T1000 (cell line): Measurements from ENCODE around the gene TNN.
"Not testable (repeated sequence)": the region's sequence is repeated elsewhere in the genome, so short reads cannot be mapped to it uniquely, and the experiment has no call there.

Experiments used
- DNase-seq: peaks from one replicate; lab custom pipeline; 2025; ENCODE audit warnings: mixed read lengths; lab: John Stamatoyannopoulos, UW

The TNN gene, protein sequence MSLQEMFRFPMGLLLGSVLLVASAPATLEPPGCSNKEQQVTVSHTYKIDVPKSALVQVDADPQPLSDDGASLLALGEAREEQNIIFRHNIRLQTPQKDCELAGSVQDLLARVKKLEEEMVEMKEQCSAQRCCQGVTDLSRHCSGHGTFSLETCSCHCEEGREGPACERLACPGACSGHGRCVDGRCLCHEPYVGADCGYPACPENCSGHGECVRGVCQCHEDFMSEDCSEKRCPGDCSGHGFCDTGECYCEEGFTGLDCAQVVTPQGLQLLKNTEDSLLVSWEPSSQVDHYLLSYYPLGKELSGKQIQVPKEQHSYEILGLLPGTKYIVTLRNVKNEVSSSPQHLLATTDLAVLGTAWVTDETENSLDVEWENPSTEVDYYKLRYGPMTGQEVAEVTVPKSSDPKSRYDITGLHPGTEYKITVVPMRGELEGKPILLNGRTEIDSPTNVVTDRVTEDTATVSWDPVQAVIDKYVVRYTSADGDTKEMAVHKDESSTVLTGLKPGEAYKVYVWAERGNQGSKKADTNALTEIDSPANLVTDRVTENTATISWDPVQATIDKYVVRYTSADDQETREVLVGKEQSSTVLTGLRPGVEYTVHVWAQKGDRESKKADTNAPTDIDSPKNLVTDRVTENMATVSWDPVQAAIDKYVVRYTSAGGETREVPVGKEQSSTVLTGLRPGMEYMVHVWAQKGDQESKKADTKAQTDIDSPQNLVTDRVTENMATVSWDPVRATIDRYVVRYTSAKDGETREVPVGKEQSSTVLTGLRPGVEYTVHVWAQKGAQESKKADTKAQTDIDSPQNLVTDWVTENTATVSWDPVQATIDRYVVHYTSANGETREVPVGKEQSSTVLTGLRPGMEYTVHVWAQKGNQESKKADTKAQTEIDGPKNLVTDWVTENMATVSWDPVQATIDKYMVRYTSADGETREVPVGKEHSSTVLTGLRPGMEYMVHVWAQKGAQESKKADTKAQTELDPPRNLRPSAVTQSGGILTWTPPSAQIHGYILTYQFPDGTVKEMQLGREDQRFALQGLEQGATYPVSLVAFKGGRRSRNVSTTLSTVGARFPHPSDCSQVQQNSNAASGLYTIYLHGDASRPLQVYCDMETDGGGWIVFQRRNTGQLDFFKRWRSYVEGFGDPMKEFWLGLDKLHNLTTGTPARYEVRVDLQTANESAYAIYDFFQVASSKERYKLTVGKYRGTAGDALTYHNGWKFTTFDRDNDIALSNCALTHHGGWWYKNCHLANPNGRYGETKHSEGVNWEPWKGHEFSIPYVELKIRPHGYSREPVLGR (N-terminal part only)

DNA sequence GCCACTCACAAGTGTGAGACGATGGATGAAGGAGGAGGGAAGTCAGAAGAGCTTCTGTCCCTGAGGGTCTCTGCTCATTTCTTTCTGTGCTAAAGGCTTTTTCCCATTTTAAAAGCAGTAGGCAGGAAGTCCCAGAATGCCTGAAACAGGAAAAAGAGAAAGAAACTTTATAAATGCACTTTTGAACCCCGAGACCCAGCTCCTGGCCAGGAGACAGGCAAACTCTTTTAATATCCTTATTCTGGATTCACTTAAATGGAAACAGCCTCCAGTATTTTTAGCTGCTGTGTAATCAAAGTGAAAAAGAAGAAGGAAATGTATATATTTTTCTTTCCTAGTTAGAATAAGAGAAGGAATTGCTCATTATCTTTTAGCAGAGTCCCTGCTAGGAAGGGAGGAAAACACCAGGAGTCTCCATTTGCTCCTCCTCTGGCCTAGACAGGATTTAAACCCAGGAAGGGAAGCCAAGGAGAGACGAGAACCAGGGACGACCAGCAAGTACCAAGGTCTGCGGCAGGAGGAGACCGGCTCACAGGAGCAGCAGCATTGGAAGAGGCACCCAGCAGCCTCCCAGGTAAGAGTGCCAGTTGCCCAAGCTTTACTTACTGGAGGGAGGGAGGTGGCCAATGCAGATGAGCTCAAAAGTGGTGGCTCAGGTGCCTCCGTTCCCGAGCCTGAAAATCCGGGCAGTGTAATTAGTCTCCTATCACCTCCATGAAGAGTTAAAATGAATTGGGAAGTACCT, at the start of gene TNN:
Gene TNN, plus strand, starts transcription at position 472 of the 745 bp plus-strand sequence. CDS start 9,586 bp downstream, outside the sequence.
- DNase-seq: no peak

DNA sequence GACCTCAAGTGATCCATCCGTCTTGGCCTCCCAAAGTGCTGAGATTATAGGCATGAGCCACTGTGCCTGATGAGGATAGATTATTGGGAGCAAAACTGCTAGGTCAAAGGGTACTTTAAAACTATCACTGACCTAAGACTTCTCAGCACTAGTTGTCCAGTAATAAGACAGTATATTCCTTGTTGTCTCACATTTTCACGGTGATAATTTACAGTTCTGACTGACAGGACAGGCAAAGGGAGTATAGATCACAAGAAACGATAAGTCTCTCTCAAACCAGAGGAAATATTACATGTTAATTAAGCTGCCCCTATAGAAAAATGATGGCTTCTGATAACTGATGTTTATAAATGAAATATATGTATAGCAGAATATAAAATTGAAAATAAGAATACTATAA, 48.1 kb upstream of the TNN start:
- DNase-seq: no peak

DNA sequence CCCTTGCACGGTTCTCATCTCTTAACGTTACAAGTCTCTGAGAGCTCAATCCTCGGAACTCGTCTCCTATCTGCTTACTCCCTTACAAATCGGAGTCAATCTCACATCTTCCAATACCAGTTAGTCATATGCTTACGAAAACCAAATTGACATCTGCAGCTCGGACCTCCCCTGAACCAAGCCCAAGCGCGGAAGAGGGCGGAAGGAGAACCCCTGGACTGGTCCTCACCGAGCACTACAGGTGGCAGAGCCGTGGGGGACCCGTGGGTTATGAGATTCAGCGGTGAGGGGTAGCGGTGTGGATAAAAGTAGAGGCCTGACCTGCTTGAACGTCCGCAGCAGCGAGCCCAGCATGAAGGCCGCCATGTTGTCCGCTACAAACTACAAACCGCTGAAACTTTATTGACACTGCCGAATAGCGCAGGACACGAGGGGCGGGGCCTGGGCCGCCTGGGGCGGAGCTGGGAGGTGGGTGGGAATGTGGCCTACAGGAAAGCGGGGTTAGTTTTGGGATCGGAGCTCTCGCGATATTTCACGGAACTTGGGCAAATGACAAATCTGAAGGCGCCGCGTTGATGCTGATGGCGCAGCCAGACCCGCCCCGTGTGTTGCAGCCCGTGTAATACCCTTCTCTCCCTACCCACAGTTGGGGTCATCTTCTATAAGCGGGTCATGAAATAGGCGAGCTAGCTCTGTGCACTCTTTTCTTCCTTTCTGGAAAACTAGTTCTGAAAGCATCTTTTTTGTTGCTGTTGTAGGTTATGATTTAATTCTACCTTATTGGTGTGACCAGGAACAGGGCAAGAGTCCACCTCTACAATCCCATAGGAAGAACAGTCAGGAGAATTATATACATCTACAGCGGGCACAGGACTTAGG, 44.4 kb upstream of the TNN start, which contains the start of gene MRPS14:
Gene MRPS14, minus strand, starts transcription at position 383 of the 879 bp plus-strand sequence. Its CDS starts 17 bp downstream, at position 366.
- DNase-seq: peak; percentile 95

DNA sequence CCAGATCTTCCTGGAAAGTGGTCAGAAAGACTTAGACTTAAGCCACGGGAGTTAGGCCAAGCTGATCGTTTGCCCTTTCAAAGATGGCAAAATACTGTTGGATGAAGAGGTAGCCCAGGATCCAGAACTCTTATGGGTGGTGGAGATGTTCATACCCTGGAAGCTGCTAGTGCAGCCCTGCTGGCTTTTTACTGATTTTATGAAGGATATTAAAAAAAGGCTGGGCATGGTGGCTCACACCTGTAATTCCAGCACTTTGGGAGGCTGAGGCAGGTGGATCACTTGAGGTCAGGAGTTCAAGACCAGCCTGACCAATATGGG, 43.8 kb upstream of the TNN start:
- DNase-seq: not testable (repeated sequence)

DNA sequence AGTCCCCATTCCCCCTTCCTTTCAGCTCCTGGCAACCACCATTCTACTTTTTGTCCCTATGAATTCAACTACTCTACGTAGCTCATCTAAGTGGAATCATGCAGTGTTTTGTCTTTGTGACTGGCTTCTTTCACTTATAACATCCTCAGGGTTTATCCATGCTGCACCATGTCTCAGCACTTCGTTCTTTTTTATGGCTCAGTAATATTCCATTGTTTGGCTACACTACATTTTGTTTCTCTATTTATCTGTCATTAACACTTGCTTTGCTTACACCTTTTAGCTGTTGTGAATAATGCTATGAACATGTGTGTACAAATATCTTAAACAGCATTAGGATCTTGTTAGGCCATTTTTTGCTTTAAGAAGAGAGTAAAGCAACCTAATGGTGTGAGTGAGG, 42.9 kb upstream of the TNN start:
- DNase-seq: no peak

DNA sequence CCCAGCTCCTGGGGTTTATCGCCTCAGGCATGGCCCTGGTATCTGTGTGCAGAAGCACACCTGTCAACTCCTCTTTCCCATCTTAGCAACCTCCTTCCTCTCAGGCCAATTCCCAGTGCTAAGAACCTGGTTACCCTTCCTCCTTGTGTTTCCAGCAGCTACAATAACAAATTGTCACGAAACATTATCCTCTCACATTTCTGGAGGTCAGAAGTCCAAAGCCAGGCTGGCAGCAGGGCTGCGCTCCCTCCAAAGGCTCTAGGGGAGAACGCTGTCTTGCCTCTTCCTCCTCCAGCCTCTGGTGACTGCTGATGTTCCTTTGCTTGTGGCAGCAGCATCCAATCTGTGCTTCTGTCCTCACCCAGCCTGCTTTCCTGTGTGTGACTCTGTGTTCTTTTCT, 33.7 kb upstream of the TNN start:
- no peak for DNase-seq

DNA sequence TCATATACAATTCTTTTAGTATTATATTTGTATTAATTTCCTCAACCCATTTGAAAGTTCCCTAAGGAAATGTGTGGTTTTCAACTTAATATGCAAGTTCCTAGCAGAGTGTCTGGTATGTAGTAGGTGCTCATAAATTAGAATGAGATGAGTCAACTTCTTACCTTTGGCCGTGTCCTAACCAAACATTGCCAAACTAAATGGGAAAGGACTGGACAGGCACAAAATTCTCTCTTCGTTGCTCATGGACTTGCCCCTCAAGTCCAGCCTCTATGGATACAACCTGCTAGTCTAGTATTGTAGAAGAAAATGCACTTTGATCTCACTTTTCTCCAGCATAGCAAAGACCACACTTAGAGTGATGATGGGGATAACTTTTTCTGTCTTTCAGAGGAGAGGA, 32.9 kb upstream of the TNN start:
- no peak for DNase-seq

DNA sequence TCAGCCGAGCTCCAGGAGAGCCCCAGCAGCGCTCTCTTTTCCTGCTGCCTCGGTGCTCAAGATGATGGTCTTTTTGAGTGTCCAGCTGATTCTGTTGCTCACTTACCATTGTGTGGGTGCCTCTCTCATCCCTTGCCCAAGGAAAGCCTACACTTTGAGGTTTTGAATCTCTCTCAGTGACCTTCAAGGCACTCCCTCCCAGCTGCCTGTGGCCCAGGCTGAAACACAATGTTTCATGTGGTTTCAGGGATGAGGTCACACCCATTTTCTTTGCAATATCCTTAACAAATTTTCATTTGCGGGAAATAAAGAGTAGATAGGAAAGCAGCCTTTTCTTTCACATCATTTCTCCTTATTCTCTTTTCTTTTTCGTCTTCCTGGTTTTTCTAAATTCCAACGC, 31.8 kb upstream of the TNN start:
- DNase-seq: no peak

DNA sequence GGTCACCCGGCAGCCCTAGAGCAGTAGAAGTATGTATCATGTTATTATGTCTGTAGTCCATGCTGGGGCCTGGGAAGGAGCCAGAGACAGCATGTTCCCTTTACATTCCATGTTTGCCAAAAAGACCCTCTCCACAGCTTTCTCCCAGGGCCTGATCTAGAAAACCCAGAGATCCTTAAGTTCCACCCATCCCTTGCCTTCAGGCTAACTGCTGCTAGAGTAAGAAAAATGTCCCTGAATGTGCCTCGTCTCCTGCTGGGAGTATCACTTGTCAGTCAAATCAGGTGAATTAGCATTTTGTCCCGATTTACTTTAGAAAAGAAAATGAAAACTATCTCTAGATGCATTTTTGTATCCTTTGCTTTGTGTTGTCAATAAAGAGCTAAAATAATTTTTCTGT, 31.2 kb upstream of the TNN start:
- DNase-seq: no peak

DNA sequence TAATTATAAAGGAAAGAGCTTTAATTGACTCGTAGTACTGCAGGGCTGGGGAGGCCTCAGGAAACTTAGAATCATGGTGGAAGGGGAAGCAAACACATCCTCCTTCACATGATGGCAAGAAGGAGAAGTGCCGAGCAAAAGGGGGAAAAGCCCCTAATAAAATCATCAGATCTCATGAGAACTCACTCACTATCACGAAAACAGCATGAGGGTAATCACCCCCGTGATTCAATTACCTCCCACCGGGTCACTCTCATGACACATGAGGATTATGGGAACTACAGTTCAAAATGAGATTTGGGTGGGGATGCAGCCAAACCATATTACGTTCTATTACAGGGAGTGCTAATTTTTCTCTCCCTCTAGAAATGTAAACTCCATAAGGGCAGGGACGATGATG, 30.2 kb upstream of the TNN start:
- DNase-seq: no peak

DNA sequence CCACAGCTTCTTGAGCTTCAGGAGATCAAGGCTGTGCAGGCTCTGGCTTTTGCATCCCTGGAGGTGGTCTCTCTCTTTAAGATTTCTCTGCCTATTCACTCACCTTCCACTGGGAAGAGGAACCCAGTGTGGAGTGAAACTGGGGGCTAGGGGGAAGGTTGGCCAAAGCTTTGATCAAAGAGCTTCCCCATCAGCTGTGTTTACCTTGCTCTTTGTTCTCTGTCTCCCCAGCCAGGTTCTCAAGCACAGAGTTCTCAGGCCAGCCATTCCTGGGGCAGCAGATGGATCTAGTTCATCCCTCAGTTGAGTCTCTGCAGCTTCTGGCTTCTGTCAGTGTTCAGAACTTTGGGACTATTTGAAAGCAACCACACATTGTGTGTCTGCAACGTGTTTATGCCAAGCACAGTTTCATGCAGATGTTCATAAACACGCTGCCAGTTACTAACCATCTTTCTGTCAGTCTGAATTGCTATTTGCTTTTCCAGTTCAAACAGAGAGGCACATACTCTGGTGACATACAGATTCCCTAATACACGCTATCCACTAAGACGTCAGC, 27.2 kb upstream of the TNN start:
- DNase-seq: no peak

DNA sequence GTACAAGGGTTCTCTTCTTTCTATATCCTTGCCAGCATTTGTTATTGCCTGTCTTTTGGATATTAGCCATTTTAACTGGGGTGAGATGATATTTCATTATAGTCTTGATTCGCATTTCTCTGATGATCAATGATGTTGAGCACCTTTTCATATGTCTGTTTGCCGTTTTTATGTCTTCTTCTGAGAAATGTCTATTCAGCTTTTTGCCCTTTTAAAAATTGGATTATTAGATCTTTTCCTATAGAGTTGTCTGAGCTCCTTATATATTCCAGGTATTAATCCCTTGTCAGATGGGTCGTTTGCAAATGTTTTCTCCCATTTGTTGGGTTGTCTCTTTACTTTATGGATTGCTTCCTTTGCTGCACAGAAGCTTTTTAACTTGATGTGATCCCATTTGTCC, 25.0 kb upstream of the TNN start:
- DNase-seq: no peak

DNA sequence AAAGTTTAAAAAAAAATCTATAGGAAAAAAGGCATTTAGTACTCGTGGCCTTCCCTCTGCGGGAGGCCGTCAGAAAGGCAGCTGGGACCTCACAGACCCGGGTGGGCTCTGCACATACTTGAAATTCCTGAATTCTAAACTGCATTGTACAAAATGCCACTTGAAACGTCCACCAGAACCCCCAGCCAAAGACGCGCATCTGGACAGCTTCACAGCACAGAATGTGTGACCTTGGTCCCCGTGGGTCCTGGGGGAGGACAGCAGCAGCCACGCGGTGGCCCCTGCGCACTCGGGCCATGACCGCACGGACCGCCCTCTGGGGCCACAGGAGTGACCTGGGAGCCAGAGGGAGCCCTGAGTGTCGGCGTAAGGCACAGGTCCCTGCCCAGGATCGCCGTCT, 23.8 kb upstream of the TNN start:
- no peak for DNase-seq

DNA sequence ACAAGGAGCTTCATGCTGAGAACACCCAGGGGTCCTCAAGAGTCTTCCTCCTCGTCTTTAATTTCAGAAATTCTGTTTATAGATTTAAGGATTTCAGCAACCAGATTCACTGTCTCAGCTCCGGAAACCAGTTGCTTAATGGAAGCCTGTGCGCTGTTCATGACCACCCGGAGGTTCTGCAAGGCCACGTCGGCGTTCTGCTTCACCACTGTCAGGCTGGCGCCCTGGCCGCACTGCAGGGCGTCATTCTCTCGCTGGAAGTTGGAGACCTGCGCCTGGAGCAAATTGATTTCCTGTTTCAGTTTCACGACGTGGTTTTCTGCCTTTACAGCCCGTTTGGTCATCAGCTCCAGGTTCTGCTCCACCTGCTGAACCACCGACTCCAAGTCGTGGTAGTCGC, 23.0 kb upstream of the TNN start:
- DNase-seq: not testable (repeated sequence)

DNA sequence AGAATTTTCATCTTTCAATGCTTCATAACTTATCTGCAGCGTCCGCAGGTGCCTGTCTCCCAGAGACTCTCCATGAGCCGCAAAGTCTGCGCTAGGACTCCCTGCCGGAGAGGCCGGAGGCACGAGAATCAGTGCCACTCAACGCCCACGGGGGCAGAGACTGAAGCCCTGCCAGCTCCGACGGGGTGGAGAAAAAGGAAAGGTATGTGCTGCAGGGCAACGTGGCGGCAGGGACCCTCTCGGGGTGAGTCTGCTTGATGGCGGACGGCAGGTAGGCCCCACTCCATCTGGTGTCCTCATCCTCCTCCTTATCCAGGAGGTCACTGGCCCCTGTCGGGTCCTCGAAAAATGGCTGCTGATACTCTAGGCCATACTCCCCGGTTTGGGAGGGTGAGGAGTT, 22.5 kb upstream of the TNN start:
- no peak for DNase-seq

DNA sequence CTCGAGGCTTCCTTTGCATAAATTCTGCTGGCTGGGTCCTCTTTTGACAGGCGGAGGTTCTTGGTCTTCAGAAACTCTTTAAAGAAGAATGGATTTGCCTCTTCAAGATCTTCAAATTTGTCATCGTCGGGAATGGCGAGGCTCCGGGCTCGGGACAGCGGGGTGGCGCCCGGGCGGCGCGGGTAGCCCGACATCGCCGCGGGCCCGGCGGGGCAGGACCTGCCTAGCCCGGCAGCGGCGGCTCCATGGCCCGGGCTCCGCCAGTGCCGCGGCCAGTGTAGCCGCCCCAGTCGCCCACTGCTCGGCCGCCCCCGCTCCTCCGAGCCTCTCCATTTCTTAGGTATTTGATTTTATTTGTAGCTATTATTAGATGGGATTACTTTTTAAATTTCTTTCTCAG, 22.1 kb upstream of the TNN start:
- no peak for DNase-seq

DNA sequence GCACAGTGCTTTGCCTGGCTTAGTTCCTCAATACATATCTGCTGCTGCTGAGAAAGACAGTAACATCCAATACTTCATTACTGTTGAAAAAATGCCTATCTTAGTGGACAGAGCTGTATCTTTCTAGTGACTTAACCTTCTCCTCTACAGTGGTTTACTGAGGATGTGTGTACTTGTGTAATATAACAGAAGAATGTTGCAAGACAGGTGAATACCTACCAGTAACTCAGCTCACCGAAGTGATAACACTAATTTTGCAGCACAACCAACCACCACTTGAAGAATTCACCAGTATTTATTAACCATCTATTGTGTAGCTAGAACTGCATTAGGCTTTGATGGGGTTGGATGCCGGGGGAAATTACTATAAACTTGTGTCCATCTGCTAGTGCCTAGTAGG, 16.6 kb upstream of the TNN start:
- no peak for DNase-seq

DNA sequence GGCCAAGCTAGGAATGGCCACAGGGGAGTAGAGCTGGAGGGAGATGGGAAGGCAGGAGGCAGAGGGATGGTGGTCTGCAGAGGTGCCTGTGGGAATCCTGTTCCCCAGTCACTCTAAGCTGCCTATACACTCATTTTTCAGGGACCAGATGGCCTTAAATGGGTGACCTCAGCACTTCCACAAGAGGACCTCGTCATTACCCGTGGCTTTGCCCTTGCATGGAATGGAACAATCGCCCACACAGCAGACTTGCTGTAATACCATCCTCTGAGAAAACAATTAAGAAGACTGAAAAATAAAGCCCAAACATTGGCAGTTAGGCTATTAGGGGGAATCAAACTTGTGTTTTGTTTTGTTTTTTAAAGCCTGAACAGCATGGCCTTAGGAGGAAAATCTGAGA, 12.9 kb upstream of the TNN start:
- DNase-seq: no peak

DNA sequence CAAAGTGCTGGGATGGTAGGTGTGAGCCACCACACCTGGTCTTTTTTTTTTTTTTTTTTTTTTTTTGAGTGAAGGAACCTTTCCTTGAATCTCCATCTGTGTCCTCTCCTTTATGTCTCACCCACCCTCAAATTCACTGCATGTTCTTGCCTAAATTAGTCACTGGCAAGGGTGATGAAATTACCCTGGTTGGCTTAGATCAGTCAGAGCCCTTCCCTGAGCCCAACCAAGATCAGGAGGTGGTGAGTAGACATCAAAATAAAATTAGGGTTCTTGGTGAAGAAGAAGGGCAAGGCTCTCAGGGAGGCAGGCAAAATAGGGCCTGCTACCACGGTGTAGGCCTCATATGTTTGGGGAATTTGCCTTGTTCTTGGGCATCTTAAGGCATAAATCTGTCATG, 5.3 kb upstream of the TNN start:
- no peak for DNase-seq

DNA sequence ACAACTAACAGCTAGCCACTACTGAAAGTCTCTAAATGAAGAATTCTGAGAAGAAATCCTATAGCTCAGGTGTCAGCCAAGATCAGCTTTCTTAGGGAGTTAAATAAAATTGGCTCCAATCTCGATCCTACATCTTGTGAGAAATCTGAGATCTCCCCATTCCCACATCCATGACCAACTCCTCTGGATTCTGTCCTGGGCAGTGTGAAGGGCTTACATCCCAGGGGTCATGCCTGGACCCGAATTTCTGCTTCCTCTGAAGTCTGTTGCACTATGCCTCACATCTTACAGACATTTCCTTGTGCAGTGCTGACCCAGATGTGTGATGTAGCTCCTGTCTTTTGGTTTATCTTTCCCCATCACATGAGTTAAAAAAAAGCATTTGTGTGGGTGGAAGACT, 4.8 kb upstream of the TNN start:
- no peak for DNase-seq
